ENCODE data around the gene KCTD21.
"Not testable (repeated sequence)": the region's sequence is repeated elsewhere in the genome, so short reads cannot be mapped to it uniquely, and the experiment has no call there.

KCTD21 gene

GRCh38 chr11:78188286-78189173, at the start of gene KCTD21, which contains the start of gene USP35:
KCTD21 (minus strand) TSS chr11:78188626; CDS start chr11:78174554, 14,072 bp downstream.
USP35 (plus strand) TSS chr11:78188919; CDS start chr11:78196246, 7,327 bp downstream.
- peak; percentile 90 for DNase-seq (ENCODE audit: low read depth)
- no peak for TF ChIP-seq CTCF (IDR thresholded peaks at IDR 0.05; ENCODE audit: control insufficient read depth, extremely low read depth, insufficient read depth)
- H3K4me3 ChIP-seq (ENCODE audit: low read depth, low read length) = peak within 1 kb of the TSS; percentile 80

GRCh38 chr11:78237293-78238046, 49.0 kb upstream of the KCTD21 start:
- H3K4me3 ChIP-seq (ENCODE audit: low read depth, low read length) = no peak overlapping the region
- no peak for DNase-seq (ENCODE audit: low read depth)
- TF ChIP-seq CTCF (IDR thresholded peaks at IDR 0.05; ENCODE audit: control insufficient read depth, extremely low read depth, insufficient read depth) = no peak

GRCh38 chr11:78234006-78234405, 45.6 kb upstream of the KCTD21 start:
- no peak for DNase-seq (ENCODE audit: low read depth)
- no peak overlapping the region for H3K4me3 ChIP-seq (ENCODE audit: low read depth, low read length)
- TF ChIP-seq CTCF (IDR thresholded peaks at IDR 0.05; ENCODE audit: control insufficient read depth, extremely low read depth, insufficient read depth) = no peak

- H3K4me3 ChIP-seq (ENCODE audit: low read depth, low read length); DNase-seq (ENCODE audit: low read depth): not testable (repeated sequence)
These were observed 44.6 kb upstream of the KCTD21 start for GRCh38 chr11:78233046-78233445.

GRCh38 chr11:78231962-78232501, 43.6 kb upstream of the KCTD21 start:
- no peak for DNase-seq (ENCODE audit: low read depth)
- TF ChIP-seq CTCF (IDR thresholded peaks at IDR 0.05; ENCODE audit: control insufficient read depth, extremely low read depth, insufficient read depth) = no peak
- no peak overlapping the region for H3K4me3 ChIP-seq (ENCODE audit: low read depth, low read length)

GRCh38 chr11:78230161-78230877, 41.9 kb upstream of the KCTD21 start:
- no peak for DNase-seq (ENCODE audit: low read depth)
- TF ChIP-seq CTCF (IDR thresholded peaks at IDR 0.05; ENCODE audit: control insufficient read depth, extremely low read depth, insufficient read depth) = no peak
- no peak overlapping the region for H3K4me3 ChIP-seq (ENCODE audit: low read depth, low read length)
